T-helper 1 cell treated with Interleukin-12 subunit alpha and Interleukin-12 subunit beta and Interleukin-4 antibody, amounts not matched to agents 30 ng/mL and 1 ng/mL, for 36 hours (primary cell): ENCODE measurements around the gene CABP7. TPM values are rescaled to one million over a fixed set of nuclear protein-coding genes. Genes with fewer than 3 reads are reported as not detected.

Experiments used
- intact Hi-C: fragments of 100-400 bp; cut with micrococcal nuclease; formaldehyde crosslinking; loops from one replicate; pipeline ENCODE4 v1.15.1; 2024
- total RNA-seq: library from RNA; stranded (reverse); gene quantifications from 2 replicates; pipeline ENCODE4 v1.2.3, GENCODE V29; 2022

CABP7 gene
- total RNA-seq, 1 donor from 2014 or later = 0.07 TPM

DNA sequence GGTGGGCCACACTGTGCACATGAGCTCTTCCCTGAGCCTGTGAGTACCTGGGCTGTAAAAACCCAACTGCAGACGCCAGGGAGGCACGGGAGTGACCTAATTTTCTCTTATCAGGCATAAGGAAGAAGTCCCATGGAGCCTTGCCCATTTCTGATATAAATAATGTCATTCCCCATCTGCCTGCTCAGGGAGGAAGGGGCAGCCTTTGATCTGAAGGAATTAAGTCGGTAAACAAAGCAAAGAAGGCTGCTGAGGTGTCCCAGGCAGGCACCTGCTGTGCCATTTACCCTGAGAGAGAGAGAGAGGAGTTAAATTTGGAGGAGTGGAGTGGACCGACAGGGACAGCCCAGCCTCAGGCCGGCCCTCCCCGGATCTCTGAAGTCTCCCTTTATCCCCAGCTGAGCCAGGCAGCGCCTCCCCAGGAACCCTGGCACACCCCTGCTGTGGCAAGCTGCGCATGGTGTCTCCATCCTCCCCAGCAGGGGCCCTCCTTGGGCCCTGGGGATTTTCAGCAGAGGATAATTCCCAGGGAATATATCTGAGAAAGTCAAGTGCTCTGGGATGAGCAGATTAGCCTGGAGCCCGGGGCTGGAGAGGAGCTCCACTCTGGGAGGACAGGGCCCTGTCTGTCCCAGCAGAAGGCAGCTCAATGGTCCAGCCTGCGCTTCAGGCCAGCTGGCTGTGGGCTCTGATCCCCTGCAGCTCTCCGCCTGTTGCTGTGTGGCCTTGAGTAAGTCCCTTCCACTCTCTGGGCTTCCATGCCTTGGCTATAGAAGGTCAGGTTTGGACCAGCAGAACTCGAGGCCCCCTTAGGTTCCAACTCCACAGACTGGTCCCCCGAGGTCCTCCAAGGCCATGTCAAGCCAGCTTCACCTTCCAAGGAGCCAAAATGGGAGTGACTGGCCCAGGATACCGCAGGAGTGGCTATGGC is 17.5 kb upstream of the CABP7 start:
- intact Hi-C loops = loop anchor here (1.0 to 5.0 kb wide), 3 partner anchors 65 to 385 kb away; partner anchors contain the start of genes UQCR10 and ZMAT5

DNA sequence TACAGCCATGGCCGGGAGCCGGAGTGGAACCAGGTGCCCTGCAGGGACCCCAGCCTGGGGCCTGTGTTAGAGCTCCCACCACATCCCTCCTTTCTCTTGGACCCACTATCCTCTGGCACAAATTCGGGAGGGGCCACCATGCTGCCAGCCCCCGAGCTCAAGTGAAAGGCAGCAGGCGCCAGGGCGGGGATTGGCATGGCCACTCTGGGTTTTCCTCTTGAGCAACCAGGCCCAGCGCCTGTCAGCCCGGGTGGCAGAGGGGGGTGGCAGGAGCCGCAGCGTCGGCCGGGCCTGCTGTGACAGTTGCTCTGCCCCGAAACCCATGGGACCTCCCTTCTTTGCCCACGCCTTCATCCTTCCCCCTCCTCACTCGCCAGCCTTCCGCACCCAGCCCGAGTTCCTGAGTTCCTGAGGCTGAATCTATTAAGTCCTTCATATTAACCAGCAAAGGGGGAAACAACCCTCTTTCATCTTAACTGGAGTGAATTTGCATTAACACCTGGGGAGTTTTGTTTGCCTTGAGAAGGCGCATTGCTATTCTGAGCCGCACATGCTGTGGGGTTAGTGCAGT is 16.8 kb upstream of the CABP7 start:
- intact Hi-C loops = loop anchor here (5.0 kb wide), 1 partner anchor 384 kb away; no protein-coding TSS in a partner anchor

DNA sequence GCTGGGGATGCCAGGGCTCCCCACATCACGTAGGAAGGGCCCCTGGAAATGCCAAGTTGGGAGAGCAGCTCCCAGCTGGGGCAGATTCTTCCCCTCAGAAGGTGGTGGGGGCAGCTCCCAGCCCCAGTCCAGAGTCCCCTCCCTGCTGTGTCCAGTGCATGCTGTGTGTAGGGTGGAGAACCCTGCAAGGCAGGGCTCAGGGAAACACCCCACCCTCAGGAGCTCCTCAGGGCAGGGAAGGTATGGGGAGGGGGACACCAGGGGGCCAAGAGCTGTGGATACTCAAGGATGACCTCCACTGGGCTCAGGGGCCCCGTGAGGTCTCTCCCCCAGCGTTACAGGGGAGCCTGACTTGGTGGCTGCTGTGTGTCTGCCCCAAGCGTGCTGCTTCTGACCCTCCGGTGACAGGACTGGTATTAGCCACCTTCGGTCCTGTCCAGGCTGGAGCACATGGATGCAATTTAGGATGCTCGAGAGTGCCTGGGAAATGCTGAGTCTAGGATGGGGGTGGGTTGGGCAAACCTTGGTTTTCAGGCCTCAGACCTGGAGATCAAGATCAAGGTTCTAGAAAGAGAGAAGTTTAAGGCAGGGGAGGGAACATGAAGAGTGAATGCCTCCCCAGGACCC is 16.1 kb upstream of the CABP7 start:
- intact Hi-C loops = loop anchor here (5.0 kb wide), 1 partner anchor 384 kb away; no protein-coding TSS in a partner anchor

DNA sequence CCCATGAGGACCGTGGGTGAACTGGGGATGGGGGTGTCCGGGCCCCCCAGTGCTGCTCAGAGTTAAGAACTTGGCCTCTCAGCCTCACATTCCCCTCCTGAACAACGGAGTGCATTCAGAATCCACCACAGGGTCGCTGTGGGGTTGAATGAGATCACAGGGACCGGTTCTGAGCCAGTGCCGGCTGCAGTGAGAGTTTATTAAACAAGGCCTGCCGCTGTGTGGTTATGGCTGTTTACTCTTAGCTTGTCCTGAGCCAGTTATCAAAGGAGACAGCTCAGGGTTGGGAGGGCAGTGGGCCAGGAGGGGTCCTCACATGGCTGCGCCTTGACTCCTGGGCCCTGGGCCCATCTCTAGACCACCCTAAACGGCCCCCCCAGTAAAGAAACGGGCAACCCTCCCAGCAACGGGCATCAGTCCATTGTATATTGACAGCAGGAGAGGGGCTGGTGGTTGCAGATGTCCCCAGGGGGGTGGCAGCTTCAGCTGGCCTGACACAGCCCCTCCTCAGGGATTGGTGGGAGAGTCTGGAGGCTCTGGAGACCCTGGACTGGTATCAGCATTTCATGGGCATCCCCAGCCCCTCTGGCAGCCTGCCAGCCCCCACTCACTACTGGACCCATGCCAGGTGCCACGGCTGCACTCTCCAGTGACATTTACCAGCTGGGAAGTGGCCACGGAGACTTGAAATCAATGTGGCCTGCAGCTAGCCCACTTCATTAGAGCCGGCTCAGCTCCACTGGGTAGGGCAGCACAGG is 15.1 kb upstream of the CABP7 start:
- intact Hi-C loops = loop anchor here (5.0 kb wide), 1 partner anchor 383 kb away; no protein-coding TSS in a partner anchor

DNA sequence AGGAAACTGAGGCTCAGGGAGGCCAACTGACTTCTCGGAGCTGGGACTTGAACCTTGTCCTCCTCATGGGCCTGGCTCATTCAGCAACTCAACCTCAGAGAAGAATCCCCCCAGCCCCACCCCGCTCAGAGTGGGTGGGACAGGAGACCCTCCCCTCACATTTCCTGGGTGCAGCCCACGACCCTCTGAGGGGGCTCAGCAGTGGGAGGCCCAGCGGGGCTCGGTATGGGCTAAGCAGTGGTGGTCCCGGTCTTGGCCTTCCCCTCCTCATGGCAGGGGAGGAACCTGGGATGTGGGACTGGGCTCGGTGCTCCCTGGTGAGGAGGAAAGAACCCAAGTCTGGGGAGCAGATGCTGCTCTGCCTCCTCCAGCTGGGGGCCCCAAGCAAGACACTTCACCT is 14.2 kb upstream of the CABP7 start:
- intact Hi-C loops = no loop called here

DNA sequence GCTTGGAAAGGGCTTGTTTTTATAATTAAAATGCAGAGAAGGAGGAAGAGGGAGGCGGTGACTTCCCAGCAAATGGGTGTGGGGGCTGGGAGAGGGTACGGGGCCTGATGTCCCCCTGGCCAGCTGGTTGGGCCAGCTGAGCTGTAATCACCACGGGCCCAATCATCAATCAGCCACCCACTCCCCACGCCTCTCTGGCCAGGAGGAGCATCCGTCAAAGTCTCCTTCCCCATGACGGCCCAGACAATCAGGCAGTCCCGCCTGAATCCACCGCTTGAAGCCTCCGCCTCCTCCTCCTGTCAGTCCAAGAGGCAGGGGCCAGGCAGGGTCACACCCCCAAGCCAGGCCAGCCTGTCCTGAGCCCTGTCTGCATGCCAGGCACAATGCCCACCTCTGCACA is 13.3 kb upstream of the CABP7 start:
- intact Hi-C loops = no loop called here

DNA sequence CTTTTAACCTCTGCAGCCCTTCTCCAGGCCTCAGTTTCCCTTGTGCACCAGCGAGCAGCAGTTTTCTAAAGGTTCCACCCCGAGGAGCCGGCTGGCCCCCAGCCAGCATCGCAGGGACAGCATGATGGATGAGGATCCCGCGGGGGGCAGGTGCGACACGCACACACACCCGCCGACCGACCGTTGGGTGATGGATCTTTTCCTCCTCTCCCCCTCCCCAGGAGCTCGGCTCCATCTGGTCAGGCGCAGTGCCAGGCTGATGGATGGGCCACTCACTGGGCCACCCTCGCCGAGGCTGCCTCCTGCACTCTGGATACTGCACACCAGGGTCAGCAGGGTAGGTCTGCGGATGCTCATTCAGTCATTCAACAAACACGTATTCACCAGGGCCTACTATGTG is 12.8 kb upstream of the CABP7 start:
- intact Hi-C loops = no loop called here

DNA sequence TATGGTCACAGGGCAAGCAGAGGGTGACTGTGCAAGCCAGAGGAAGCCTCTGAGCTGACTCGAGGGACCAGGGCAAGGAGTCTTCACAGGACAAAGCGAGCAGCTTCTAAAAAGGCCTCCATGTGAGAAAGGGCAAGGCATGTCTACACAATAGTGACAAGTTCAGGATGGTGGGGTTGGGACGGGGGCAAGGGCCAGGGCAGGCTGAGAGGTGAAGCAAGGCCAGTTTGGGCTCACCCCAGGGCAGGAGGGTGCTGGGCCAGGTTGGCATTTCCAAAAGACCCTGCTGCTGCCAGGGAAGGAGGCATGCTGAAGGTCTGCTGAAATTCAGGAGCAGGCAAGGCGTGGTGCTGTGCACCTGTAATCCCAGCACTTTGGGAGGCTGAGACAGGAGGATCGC is 12.3 kb upstream of the CABP7 start:
- intact Hi-C loops = no loop called here

DNA sequence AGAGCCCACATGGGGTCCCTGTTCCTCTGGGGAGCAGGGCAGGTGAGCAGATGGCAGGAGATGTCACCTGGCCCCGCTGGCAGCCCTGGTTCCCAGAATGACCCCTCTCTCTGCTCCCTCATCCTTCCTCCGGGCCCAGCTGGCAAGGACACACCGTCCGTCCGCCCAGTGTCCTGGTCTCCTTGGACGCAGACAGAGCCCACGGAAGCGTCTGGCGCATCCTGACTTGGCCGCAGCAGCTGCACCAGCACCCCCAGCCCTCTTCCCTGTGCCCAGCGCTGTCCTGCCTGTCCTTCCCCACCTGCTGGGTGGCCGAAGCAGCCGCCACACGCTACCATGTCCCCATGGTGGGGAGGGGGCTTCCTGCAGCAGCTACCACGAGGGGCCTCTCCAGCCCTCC is 9.6 kb upstream of the CABP7 start:
- intact Hi-C loops = no loop called here

DNA sequence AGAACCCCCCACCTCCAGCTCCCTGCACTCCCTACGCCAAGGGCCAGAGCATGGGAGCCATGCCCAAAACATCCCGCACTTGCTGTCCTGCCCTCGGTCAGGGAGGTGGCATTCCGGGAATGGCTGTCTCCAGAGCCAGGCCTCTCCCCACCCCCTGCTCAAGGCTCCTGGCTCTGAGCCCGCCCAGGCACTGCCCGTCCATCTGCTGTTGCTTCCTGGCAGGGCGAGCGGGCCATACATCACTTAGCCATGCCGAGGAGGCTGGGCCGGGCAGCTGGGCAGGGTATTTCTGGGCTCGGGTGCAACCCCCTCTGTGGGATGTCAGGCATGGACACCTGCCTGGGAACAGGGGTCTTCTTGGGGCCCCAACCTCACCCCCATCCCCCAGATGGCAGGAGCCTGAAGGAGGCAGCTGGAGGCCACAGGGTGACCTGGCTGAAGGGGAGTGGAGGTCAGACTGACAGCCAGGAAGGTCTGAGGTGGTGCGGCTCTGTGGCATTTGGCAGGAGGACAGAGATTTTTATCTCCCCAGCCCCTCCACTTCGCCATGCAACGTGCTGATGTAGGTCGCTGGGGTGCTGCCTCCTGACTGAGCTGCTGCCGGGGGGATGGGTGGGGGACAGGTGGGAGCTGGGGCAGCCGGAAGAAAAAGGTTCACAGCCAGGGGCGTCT is 8.7 kb upstream of the CABP7 start:
- intact Hi-C loops = no loop called here

DNA sequence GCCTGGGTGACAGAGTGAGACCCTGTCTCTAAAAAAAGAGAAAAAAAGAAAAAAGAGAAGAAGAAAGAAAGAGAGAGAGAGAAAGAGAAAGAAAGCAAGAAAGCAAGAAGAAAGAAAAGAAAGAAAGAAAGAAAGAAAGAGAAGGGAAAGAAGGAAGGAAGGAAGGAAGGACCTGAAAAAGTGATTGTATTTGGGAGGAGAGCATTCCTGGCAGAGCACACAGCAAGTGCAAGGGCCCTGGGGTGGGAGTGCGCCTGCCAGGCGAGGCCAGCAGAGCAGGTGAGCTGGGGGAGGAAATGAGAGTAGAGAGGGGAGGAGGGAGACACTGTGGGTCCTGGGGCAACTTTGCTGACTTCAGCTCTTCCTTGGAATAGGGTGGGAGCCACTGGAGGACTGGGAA is 7.7 kb upstream of the CABP7 start:
- intact Hi-C loops = no loop called here

DNA sequence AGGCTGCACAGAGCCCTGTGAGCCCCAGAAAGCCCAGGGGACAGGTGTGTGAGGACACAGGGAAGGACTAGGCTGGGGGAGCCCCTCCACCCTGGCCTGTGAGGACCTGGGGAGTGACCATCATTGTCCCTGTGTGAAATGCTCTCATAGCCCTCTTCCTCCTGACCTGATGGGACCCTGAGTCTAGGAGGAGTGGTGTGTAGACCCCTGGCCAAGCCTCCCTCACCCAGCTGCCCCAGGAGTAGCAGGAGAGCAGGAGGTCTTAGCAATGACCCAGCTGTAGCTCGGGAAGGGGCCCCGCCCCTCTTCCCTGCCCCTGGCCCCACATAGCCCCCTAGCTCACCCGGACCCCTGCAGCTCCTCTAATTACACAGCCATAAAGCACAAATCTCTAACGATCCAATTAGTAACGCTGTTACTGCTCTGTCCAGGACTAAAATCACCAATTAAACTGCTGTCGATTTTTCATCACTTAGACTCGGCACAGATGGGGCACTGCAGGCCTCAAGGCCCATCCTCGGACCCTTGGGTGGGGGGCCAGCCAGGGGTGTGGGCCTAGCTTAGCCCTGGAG is 6.6 kb upstream of the CABP7 start:
- intact Hi-C loops = no loop called here

DNA sequence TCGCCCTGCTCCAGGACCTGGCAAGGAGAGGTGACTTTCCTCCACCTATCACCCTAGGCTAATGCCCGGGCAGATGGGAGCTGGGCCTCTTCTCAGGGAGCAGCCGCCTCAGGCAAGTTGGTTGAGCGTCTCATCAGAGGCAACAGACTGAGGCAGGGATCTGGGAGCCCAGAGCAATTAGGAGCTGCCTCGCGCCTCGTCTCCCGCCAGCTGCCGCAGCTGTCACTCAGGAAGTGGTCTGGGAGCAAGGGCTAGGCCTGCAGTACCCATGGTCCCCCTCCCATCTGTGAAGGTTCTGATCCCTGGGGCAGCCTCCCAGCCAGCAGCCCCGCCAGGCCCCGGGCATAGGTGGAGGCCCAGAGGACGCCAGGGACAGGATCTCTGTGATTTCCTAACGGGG is 4.6 kb upstream of the CABP7 start:
- intact Hi-C loops = no loop called here

DNA sequence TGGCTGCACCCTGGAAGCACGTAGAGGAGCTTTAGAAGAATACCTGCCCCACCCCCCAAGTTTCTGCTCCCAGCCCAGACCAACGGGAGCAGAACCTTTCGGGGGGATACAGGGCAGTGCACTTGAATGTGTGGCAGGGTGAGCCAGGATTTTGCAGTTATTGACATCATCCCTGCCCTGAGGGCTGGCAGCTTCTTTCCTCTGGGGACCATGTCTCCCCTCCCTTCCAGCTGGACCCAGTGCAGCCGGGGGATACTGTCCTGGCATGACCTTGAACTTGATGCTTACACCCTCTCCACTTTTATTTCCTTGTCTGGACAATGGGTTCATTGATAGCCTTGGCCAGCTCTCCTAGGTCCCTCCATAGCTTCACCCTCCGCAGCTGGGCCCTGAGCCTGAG is 4.1 kb upstream of the CABP7 start:
- intact Hi-C loops = no loop called here

DNA sequence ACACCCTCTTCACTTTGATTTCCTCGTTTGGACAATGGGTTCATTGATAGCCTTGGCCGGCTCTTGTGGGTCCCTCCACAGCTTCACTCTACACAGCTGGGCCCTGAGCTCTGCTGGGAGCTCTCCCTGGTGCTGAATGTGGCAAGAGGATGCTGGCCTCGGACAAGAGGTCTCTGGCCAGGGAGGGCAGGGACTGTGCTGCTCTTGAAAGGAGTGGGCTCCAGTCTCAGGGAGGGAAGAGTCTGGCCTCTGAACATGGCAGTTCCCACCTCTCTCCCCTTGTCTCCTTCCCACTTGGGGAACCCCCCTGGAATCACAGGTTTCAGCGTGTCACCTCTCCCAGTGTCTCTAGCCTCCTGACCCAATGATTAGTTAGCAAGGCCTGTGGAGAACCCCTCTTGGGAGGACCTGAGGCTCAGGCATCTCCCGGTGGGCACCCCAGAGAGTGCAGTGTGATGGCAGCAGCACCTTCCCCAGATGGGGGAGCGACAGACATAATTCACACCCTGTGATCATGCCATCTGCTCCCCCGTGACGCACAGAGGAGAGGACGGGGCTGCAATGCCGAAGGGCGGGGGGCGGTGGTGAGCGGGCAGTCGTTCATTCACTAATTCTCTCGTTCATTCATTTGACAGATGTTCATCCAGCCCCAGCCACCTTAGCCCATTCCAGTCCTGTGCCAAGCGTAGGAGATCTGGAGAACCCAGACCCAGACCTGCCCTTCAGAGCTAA is 2.8 kb upstream of the CABP7 start:
- intact Hi-C loops = no loop called here

DNA sequence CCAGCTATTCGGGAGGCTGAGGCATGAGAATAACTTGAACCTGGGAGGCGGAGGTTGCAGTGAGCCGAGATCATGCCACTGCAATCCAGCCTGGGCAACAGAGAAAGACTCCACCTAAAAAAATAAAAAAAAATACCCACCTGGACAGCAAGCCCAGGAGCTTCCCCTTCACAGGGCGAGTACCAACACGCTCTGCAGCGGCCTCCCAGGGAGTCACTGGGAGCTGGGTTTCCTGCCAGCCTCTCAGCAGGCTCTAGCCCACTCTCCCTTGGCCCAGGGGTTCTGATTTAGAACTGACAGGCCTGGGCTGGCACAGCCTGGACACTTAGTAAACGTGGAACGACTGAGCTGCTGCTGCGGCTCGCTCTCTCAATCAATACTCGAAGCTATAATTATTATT is 2.0 kb upstream of the CABP7 start:
- intact Hi-C loops = no loop called here

DNA sequence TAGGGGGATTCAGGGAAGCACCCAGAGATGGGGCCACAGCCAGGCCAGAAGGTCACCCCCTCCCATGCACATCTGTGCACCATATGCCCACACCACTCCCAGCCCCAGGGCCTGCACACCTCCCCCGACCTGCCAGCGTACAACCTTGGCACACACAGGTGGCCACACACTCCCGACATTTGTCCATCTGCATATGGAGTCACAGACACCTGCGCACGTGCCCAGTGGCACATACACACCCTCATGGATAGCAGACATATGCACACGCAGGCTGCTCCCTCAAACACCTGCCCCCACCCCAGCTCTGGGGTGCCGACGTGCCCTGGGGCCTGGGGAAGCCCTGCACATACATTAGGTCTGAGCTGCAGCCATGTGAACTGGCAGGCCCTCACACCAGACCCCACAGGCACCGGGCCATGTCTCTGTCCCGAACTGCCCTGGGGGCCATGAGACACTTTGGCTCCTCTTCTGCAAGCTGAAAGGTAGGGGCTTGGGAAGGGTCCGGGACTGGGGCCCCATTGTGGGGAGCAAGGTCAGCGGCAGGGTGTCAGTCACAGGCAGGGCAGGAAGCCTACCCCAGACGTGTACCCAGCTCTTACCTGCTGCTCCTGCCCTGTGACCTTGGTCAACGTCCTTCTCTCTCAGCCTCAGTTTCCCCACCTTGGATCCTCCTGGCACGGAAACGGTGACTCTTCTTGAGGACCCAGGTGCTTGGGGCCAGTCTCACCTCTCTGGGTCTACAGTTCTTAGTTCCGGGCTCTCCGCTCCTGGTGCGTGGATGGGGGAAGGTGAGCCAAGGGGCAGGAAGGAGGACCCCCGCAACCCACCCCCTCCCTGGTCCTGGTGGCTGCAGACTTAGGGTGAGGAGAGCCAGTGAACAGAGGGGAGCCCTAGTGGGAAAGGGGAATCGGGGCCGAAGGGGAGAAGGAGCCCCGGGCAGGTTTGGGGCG is 579 bp upstream of the CABP7 start:
- intact Hi-C loops = no loop called here

DNA sequence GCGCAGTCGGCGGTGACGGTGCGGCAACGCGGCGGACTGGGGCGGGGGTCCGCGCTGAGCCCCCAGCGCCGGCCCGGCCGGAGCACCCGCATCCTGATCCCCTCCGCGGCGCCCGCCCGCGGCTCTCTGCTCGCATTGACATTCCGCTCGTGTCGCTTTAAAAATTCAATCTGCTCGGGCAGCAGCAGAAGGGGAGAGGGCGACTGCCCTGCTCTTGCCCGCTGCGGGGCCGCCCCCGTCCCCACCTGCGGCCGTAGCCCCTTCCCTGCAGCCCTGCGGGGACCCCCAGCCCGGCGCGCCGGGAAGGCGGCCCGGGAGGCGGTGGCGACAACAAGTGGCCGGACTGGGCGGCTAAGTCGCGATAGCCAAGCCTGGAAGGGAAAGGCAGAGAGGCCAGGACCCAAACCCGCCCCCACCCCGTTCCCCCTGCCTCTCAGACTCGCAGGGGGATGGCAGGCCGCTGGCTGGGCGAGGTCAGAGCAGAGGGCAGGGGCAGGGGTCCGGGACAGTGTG is 1.1 kb downstream of the CABP7 start:
- intact Hi-C loops = no loop called here

DNA sequence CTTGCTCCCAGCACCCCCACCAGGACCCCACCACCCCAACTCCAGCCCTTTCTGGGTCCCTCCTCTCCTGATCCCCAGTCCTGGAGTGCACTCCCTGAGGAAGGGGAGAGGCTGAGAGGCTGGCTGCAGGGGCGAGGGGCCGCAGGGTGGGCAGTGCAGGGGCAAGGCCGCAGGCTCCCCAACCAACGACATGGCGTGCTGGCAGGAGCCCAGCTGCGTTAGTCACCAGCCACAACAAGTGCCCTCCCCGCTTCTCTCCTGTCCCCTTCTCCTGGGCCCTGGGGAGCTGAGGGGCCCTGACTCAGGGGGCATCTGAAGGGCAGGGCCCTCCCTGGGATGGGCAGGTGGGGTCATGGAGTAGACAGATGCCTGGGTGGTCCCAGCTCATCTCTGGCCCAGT is 2.3 kb downstream of the CABP7 start:
- intact Hi-C loops = no loop called here
